Hepatocyte (in vitro differentiated cells): ENCODE data around the gene DISC1.

ENCODE experiments used
- CTCF ChIP-seq: fragments of 200-600 bp; sonication (generic); IDR thresholded peaks from 2 replicates; pipeline ENCODE4 v1.5.1; 2016; ENCODE audit warnings: antibody characterized with exemption, mild to moderate bottlenecking; ENCODE audit not compliant: poor library complexity
- EZH2 ChIP-seq: fragments of 200-600 bp; sonication (generic); IDR thresholded peaks from 2 replicates; pipeline ENCODE4 v1.6.1; 2016; ENCODE audit warnings: antibody characterized with exemption, mild to moderate bottlenecking, borderline replicate concordance
- EZH2phosphoT487 ChIP-seq: fragments of 200-600 bp; sonication (generic); IDR thresholded peaks from one replicate; pipeline ENCODE4 v1.6.1; 2018; ENCODE audit warnings: antibody characterized with exemption, mild to moderate bottlenecking, low read depth, moderate library complexity; ENCODE audit not compliant: unreplicated experiment, severe bottlenecking

GRCh38 chr1:231879296-231879695, 252.7 kb downstream of the DISC1 start:
- TF ChIP-seq CTCF, result no peak
- no peak for TF ChIP-seq EZH2
- no peak for TF ChIP-seq EZH2phosphoT487
